NT2/D1 (cell line): ENCODE measurements around the gene KHDRBS2.

Experiments used
- SUZ12 ChIP-seq: IDR thresholded peaks from 2 replicates; pipeline ENCODE4 v1.6.1; 2011; ENCODE audit not compliant: insufficient read length, insufficient read depth; ENCODE audit errors: extremely low read depth
- YY1 ChIP-seq: IDR thresholded peaks from 2 replicates; pipeline ENCODE4 v1.6.1; 2011; ENCODE audit not compliant: insufficient read length, insufficient read depth
- ZNF274 ChIP-seq: IDR thresholded peaks from 2 replicates; pipeline ENCODE4 v1.6.1; 2011; ENCODE audit warnings: mild to moderate bottlenecking, low read depth, low read length

GRCh38 chr6:62265906-62266525, 20.0 kb downstream of the KHDRBS2 start:
- no peak for TF ChIP-seq YY1
- TF ChIP-seq ZNF274 = no peak
- TF ChIP-seq SUZ12 = no peak
